PC-3 (cell line): ENCODE results near the gene WDR45. TPM values are rescaled to one million over a fixed set of nuclear protein-coding genes. Genes with fewer than 3 reads are reported as not detected.

ENCODE experiments used
- ATAC-seq: fragments of 200-7000 bp; cut with Tn5 transposase; 2 replicates; pipeline ENCODE4 v1.9.1; 2020; ENCODE audit warnings: mild to moderate bottlenecking, moderate library complexity
- BruUV-seq: library from RNA; stranded (reverse); fragments of 400-500 nt; replicated peaks from 2 replicates; lab custom pipeline; 2021; lab: Mats Ljungman, UMichigan
- CTCF ChIA-PET: fragments of 300-600 bp; sonication (Branson Sonifier 250); formaldehyde crosslinking; loops from one replicate; lab custom pipeline; 2022; ENCODE audit warnings: antibody characterized with exemption; lab: Charles Lee
- POLR2A ChIA-PET: fragments of 300-600 bp; sonication (Branson Sonifier 250); formaldehyde crosslinking; loops from one replicate; lab custom pipeline; 2022; ENCODE audit warnings: antibody characterized with exemption; ENCODE audit not compliant: unreplicated experiment; lab: Charles Lee
- DNase-seq: peaks from one replicate; pipeline ENCODE4 v3.0.0-alpha.2; 2015
- H2AFZ ChIP-seq: fragments of 300-600 bp; sonication (generic); 2 replicates; pipeline ENCODE4 v1.6.0; 2016; ENCODE audit warnings: antibody characterized with exemption, low read length
- H3F3A ChIP-seq: fragments of 300-600 bp; sonication (generic); one replicate; pipeline ENCODE4 v1.6.0; 2017; ENCODE audit warnings: antibody characterized with exemption, low read length, control low read depth, mild to moderate bottlenecking; ENCODE audit not compliant: unreplicated experiment
- H3K27ac ChIP-seq: fragments of 300-600 bp; sonication (generic); 2 replicates; pipeline ENCODE4 v1.5.1; 2016; ENCODE audit warnings: mild to moderate bottlenecking, low read length
- H3K27me3 ChIP-seq: fragments of 300-600 bp; sonication (generic); 2 replicates; pipeline ENCODE4 v1.6.1; 2016; ENCODE audit warnings: low read length, mixed read lengths
- H3K36me3 ChIP-seq: fragments of 300-600 bp; sonication (generic); 2 replicates; pipeline ENCODE4 v1.6.1; 2016; ENCODE audit warnings: low read depth, mixed run types, low read length, mixed read lengths
- H3K4me1 ChIP-seq: fragments of 300-600 bp; sonication (generic); 2 replicates; pipeline ENCODE4 v1.5.1; 2016; ENCODE audit warnings: low read length; ENCODE audit not compliant: insufficient read depth
- H3K4me2 ChIP-seq: fragments of 300-600 bp; sonication (generic); 2 replicates; pipeline ENCODE4 v1.6.0; 2016; ENCODE audit warnings: low read length
- H3K4me3 ChIP-seq: fragments of 300-600 bp; sonication (generic); 2 replicates; pipeline ENCODE4 v1.5.1; 2016; ENCODE audit warnings: mild to moderate bottlenecking, low read length, mixed read lengths
- H3K79me2 ChIP-seq: fragments of 300-600 bp; sonication (generic); 2 replicates; pipeline ENCODE4 v1.6.1; 2017; ENCODE audit warnings: low read length, mixed read lengths
- H3K9ac ChIP-seq: fragments of 300-600 bp; sonication (generic); 2 replicates; pipeline ENCODE4 v1.6.0; 2016; ENCODE audit warnings: mild to moderate bottlenecking, low read length
- H3K9me2 ChIP-seq: fragments of 300-600 bp; sonication (generic); replicated peaks from 2 replicates; pipeline ENCODE4 v1.6.1; 2016; ENCODE audit warnings: mixed run types, low read length, mixed read lengths
- H3K9me3 ChIP-seq: fragments of 300-600 bp; sonication (generic); 2 replicates; pipeline ENCODE4 v1.6.1; 2016; ENCODE audit warnings: low read length, mixed read lengths
- H4K20me1 ChIP-seq: fragments of 300-600 bp; sonication (generic); 2 replicates; pipeline ENCODE4 v1.6.1; 2016; ENCODE audit warnings: low read length, mixed read lengths
- CTCF ChIP-seq: fragments of 300-600 bp; sonication (generic); conservative IDR thresholded peaks from 2 replicates; pipeline ENCODE4 v1.5.1; 2017; ENCODE audit warnings: antibody characterized with exemption, low read depth, mild to moderate bottlenecking, low read length
- EZH2 ChIP-seq: fragments of 300-600 bp; sonication (generic); IDR thresholded peaks from one replicate; pipeline ENCODE4 v1.6.1; 2017; ENCODE audit warnings: antibody characterized with exemption, mild to moderate bottlenecking, low read length; ENCODE audit not compliant: unreplicated experiment
- EZH2phosphoT487 ChIP-seq: fragments of 300-600 bp; sonication (generic); IDR thresholded peaks from 2 replicates; pipeline ENCODE4 v1.6.1; 2018; ENCODE audit warnings: mild to moderate bottlenecking, antibody characterized with exemption, low read length, borderline replicate concordance
- intact Hi-C: fragments of 100-400 bp; cut with micrococcal nuclease; formaldehyde crosslinking; loops from 2 replicates; pipeline ENCODE4 v1.9.0; 2023
- total RNA-seq: library from RNA; depleted of rRNA; stranded (reverse); fragments of >200 nt; gene quantifications from 2 replicates; pipeline ENCODE4 v1.2.3, GENCODE V29; 2014

The WDR45 gene
- total RNA-seq, 1 experiment from 2014 or later = 27.2 TPM

- H3K79me2 ChIP-seq = peaks cover 18% of the 10 kb centered on the region
- POLR2A ChIA-PET = no interaction called here
- CTCF ChIA-PET = no interaction called here
- H3K4me3 ChIP-seq = peak within 1 kb of the TSS; percentile 82
- H4K20me1 ChIP-seq = no peaks in the 10 kb centered on the region
- ATAC-seq = peak; percentile 88
- H3K9ac ChIP-seq = peak within 1 kb of the TSS; percentile 56
- peak within 1 kb of the TSS; percentile 89 for H3K4me2 ChIP-seq
- no peaks in the 10 kb centered on the region for H3K36me3 ChIP-seq
- no peaks in the 10 kb centered on the region for H3K9me3 ChIP-seq
- peak within 1 kb of the TSS; percentile 63 for H2AFZ ChIP-seq
- H3F3A ChIP-seq = no peaks in the 10 kb centered on the region
- no peaks in the 10 kb centered on the region for H3K9me2 ChIP-seq
- no peak within 1 kb of the TSS for H3K27ac ChIP-seq
- no TSS peak for BruUV-seq
- no peaks in the 10 kb centered on the region for H3K27me3 ChIP-seq
- peak; percentile 52 for DNase-seq
- TF ChIP-seq CTCF (no peak), EZH2phosphoT487 (no peak), EZH2 (no peak)
- H3K4me1 ChIP-seq = 0 out of 2 replicates have a peak, but pooled peaks cover 4% of the 10 kb centered on the region
- intact Hi-C loops = no loop called here
Observed at GRCh38 chrX:49058794-49059193, 20.9 kb downstream of the WDR45 start, which contains the start of gene CCDC120. Gene CCDC120 (plus strand): TSS chrX:49058999. CDS start chrX:49062042, 3,043 bp downstream.

GRCh38 chrX:49054073-49054762 lies 25.5 kb downstream of the WDR45 start:
- H3K27ac ChIP-seq = no peak overlapping the region
- POLR2A ChIA-PET = no interaction called here
- no peaks in the 10 kb centered on the region for H3K27me3 ChIP-seq
- TF ChIP-seq EZH2 (no peak), EZH2phosphoT487 (no peak), CTCF (no peak)
- CTCF ChIA-PET = no interaction called here
- H3K4me3 ChIP-seq = peak overlapping the region; percentile 70
- no peaks in the 10 kb centered on the region for H3F3A ChIP-seq
- peak overlapping the region; percentile 81 for H3K4me2 ChIP-seq
- peak overlapping the region; percentile 78; the same call in 1 of the 2 replicates for H2AFZ ChIP-seq
- H3K9me2 ChIP-seq = no peaks in the 10 kb centered on the region; the same call in 1 of the 2 replicates
- peak overlapping the region; percentile 70 for H3K9ac ChIP-seq
- no peaks in the 10 kb centered on the region for H3K9me3 ChIP-seq
- no peaks in the 10 kb centered on the region for H3K4me1 ChIP-seq
- no peaks in the 10 kb centered on the region for H4K20me1 ChIP-seq
- intact Hi-C loops = no loop called here
- DNase-seq (no peak), ATAC-seq (no peak)
- no peaks in the 10 kb centered on the region for H3K36me3 ChIP-seq
- 0 out of 2 replicates have a peak, but pooled peaks cover under 1% of the 10 kb centered on the region for H3K79me2 ChIP-seq
- no TSS peak for BruUV-seq
